HG03565 (cell line): ENCODE measurements around the gene ABCB6.

Experiments
- ATAC-seq: cut with Tn5 transposase; IDR thresholded peaks from one replicate; pipeline ENCODE4 v1.9.1; 2021; ENCODE audit warnings: mild to moderate bottlenecking, moderate library complexity; ENCODE audit not compliant: unreplicated experiment

The ABCB6 gene

DNA sequence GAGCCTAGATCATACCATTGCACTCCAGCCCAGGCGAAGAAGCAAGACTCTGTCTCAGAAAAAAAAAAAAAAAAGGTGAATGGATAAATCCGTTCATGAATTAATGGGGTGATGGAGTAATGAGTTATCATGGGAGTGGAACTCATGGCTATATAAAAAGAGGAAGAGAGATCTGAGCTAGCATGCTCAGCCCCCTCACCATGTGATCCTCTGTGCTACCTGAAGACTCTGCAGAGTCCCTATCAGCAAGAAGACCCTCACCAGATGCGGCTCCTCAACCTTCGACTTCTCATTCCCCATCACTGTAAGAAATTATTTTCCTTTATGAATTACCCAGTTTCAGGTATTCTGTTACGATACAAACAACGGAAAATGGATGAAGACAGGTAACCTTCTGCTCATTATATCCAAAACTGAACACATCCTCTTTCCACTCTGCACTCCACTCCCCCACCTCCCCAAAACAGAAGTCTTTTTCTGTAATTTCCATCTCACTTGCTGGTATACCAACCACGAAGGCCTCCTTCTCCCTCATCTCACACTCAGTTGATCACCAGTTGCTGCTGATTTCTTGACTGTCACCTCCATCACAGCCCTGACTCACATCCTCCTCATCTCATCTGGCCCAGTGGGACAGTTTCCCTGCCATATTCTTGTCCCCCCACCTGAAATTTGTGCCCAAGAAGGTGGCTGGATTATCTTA is 31.9 kb downstream of the ABCB6 start:
- no peak for ATAC-seq

GRCh38 chr2:219184121-219184520 is 34.6 kb downstream of the ABCB6 start:
- no peak for ATAC-seq

- ATAC-seq = no peak
These were observed 35.5 kb downstream of the ABCB6 start for GRCh38 chr2:219183151-219183772.

GRCh38 chr2:219182331-219183150 is 36.2 kb downstream of the ABCB6 start:
- no peak for ATAC-seq

DNA sequence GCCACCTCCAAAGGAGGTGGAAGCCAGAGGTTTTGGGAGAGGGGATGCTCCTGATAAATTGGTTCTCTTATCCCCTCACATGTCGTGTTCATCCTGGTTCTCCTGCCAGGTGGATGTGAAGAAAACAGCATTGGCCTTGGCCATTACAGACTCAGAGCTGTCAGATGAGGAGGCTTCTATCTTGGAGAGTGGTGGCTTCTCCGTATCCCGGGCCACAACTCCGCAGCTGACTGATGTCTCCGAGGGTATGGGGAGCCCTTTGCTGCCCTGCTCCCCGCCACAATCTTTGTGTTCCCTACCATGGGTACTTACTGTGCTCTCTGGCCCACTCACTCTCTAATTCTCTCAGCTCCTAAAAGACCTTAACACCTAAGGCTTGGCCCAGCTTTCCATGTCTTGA is 37.2 kb downstream of the ABCB6 start:
- ATAC-seq = no peak

- ATAC-seq = no peak
These were observed 37.8 kb downstream of the ABCB6 start for GRCh38 chr2:219180961-219181360.

DNA sequence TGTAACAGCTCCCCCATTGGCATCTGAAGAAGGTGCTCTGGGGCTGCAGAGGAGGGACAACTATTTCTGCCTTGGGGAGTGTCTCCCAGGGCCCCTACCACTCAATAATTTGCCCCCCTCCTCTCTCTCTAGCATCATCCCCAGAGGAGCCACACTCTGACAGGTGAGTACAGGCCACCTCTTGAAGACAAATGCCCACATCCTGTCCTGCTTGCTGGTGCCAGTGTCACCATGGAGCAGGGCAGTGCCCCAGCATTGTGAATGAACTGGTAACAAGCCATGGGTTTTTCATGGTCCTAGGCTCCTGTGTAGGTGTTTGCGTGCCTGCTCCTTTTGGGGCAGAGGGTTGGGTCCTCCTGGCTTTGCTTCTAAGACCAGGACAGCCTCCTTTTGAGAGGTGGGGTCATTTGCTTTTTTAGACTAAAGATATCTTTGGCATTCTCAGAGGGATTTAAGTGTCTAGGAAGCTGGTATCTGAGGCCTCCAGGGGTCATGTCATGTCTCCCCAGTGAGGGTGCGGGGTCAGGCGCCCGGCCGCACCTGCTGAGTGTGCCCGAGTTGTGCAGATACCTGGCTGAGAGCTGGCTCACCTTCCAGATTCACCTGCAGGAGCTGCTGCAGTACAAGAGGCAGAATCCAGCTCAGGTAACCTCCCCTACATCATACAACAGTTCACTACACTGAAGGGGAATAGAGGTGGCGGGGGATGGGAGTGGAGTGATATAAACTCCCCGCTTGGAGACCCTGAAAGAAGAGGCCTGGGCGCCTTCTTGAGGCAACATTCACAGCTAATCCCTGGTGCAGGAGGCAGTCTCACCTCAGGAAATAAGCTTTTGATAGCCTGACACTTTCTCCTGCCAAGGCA is 38.9 kb downstream of the ABCB6 start:
- ATAC-seq = no peak

- peak; percentile 9 for ATAC-seq
These were observed 40.2 kb downstream of the ABCB6 start for GRCh38 chr2:219178377-219179175.

- ATAC-seq = peak; percentile 36
These were observed 41.0 kb downstream of the ABCB6 start, which contains the start of gene RETREG2 for GRCh38 chr2:219177552-219178376. TSS of gene RETREG2 (plus strand) at chr2:219178275. CDS start at chr2:219178353, 78 bp downstream.

GRCh38 chr2:219176818-219177551 is 41.8 kb downstream of the ABCB6 start, which contains the start of gene CNPPD1:
TSS of gene CNPPD1 (minus strand) at chr2:219176925. CDS start at chr2:219176828, 97 bp downstream.
- peak; percentile 47 for ATAC-seq

- no peak for ATAC-seq
These were observed 42.6 kb downstream of the ABCB6 start for GRCh38 chr2:219175928-219176817.

GRCh38 chr2:219175486-219175885 is 43.3 kb downstream of the ABCB6 start:
- no peak for ATAC-seq

DNA sequence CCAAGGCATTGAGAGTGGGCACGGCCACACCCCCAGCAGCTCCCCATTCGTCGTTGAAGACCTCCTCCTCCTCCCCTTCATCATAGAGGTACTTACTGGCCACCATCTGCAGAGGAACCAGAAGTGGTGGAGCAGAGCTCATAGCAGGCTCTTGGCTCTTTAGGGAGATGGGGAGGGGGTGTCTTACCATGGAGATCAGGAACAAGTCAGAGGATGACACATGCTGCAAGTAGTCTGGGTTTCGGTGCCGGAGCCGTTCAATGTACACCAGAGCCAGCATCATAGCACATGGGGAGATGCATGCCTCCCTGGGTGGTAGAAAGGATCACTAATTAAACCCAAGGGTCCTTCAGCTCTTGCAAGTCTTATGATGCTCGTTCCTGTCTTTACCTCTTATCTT is 44.0 kb downstream of the ABCB6 start:
- no peak for ATAC-seq

- ATAC-seq = no peak
These were observed 44.6 kb downstream of the ABCB6 start for GRCh38 chr2:219174146-219174545.

DNA sequence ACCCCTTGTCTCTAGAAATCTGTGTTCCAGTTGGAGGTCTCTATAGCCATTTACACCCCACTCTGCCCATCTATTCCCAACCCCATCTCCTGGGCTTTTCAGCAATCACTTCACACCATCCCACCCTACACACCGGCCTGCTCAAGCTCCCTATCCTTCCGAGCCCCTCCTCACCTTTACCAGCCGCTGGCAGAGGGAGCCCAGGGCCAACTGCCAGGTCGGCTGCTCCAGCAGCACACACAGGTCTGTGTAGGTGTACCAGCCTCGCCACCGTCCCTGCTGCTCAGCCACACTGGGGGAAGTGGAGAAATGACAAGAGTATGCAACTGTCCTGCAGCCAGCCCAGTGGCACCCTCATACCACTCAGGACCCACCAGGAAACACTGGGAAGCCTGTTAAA is 45.6 kb downstream of the ABCB6 start:
- ATAC-seq = no peak

DNA sequence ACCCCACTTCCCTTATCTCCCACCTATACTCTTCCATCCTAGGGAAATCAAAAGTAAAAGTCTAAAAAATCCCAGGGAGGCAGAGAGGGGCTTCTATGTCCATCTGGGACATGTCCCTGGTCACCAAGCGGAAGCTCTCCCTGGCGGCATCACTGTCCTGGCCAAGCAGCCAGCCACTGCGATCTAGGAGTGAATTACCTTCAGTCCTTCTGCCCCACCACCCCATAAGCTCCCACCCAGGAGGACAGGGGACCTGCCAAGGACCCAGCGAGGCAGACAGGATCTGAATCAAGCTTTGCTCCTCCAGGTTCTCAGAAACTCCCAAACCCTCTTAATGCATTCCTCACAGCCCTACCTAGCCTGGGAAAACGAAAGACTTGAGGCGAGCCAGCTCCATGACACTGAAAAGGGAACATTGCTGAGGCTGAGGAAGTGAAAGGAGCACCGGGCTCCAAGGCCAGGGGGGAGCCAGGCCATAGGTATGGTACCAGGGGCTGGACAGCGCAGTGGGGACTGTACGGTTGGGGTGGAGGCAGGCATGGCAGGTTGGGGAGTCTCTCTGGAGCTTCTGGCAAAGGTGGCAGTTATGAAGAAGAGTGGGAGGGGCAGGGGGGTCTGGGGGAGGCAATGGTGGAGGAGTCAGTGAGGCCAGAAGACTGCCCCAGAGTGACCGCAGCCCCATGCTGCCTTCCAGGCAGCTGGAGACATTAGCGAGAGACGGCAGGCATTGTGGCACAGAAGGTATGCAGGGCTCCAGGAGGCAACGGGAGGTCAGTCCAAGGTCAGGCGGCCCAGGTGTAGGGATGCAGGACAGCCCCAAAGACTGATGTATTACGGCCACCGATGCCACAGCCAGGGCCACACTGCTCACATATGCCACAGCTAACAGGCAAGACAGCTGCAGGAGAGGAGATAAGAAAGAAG is 46.3 kb downstream of the ABCB6 start:
- ATAC-seq = no peak
